K562 (cell line): Measurements from ENCODE around the gene CDH8.

Source experiments
- CTCF ChIP-seq, 3 experiments: IDR thresholded peaks in 2 of 3; conservative IDR thresholded peaks in 1 of 3; 2 replicates each; pipeline ENCODE4 v1.5.1; 2011 to 2012; ENCODE audit warnings: low read length in 3 of 3, mild to moderate bottlenecking in 3 of 3, control low read depth in 2 of 3, improper control_type of control experiment in 1 of 3, inconsistent platforms in 1 of 3, low read depth in 1 of 3, mixed read lengths in 1 of 3, moderate library complexity in 1 of 3; ENCODE audit not compliant: insufficient read depth in 2 of 3
- MAX ChIP-seq: sonication (generic); formaldehyde crosslinking; IDR thresholded peaks from 2 replicates; pipeline ENCODE4 v1.9.0; 2022; ENCODE audit warnings: mild to moderate bottlenecking, missing genetic modification reagents
- NR1H2 ChIP-seq: sonication (generic); formaldehyde crosslinking; IDR thresholded peaks from 2 replicates; pipeline ENCODE4 v1.4.0; 2020; ENCODE audit warnings: mild to moderate bottlenecking, missing genetic modification reagents
- PHB2 ChIP-seq: fragments of 450-650 bp; IDR thresholded peaks from 2 replicates; pipeline ENCODE4 v1.6.1; 2017; ENCODE audit warnings: low read depth
- RCOR1 ChIP-seq, 2 experiments: IDR thresholded peaks; 2 replicates each; pipeline ENCODE4 v1.6.1; 2012; ENCODE audit warnings: low read depth in 2 of 2, low read length in 2 of 2, borderline replicate concordance in 1 of 2, improper control_type of control experiment in 1 of 2
- SMAD3 ChIP-seq: fragments of 450-650 bp; formaldehyde crosslinking; conservative IDR thresholded peaks from 2 replicates; pipeline ENCODE4 v1.4.0; 2020; ENCODE audit warnings: mild to moderate bottlenecking
- SP1 ChIP-seq: sonication (generic); formaldehyde crosslinking; IDR thresholded peaks from 2 replicates; pipeline ENCODE4 v1.8.1; 2022; ENCODE audit warnings: mild to moderate bottlenecking, missing genetic modification reagents
- ZKSCAN1 ChIP-seq: fragments of 150-350 bp; IDR thresholded peaks from 2 replicates; pipeline ENCODE4 v1.6.1; 2016; ENCODE audit warnings: low read depth, low read length

- no peak for TF ChIP-seq CTCF (IDR thresholded peaks at IDR 0.05 in 2 of 3, conservative IDR thresholded peaks at IDR 0.05 in 1 of 3; ENCODE audit: insufficient read depth in 2 of 3, low read depth in 1 of 3, low read length in 3 of 3)
- TF ChIP-seq RCOR1 (IDR thresholded peaks at IDR 0.05; ENCODE audit: borderline replicate concordance in 1 of 2, low read depth in 2 of 2, low read length in 2 of 2): no peak
- no peak for TF ChIP-seq MAX (CRISPR knock-in tag)
- no peak for TF ChIP-seq PHB2
- TF ChIP-seq NR1H2 (CRISPR knock-in tag): no peak
- TF ChIP-seq SMAD3 (CRISPR knock-in tag): no peak
- no peak for TF ChIP-seq SP1 (CRISPR knock-in tag)
- TF ChIP-seq ZKSCAN1: no peak
These were observed 238.9 kb downstream of the CDH8 start for GRCh38 chr16:61797296-61797795.
